A673 (cell line): ENCODE measurements around the gene LRRN2.

ENCODE experiments used
- EZH2 ChIP-seq: fragments of 200-600 bp; sonication (generic); IDR thresholded peaks from 2 replicates; pipeline ENCODE4 v1.6.1; 2017; ENCODE audit warnings: borderline replicate concordance, low read depth, mild to moderate bottlenecking, mixed read lengths, antibody characterized with exemption, low read length; ENCODE audit not compliant: poor library complexity, severe bottlenecking
- TF ChIP-seq, protein P1 (sequence below): fragments of 300-800, 200-600 bp; sonication (generic); conservative IDR thresholded peaks from 2 replicates; pipeline ENCODE4 v1.5.1; 2017; ENCODE audit warnings: low read depth, mild to moderate bottlenecking, antibody characterized with exemption, low read length, moderate library complexity, mixed read lengths

DNA sequence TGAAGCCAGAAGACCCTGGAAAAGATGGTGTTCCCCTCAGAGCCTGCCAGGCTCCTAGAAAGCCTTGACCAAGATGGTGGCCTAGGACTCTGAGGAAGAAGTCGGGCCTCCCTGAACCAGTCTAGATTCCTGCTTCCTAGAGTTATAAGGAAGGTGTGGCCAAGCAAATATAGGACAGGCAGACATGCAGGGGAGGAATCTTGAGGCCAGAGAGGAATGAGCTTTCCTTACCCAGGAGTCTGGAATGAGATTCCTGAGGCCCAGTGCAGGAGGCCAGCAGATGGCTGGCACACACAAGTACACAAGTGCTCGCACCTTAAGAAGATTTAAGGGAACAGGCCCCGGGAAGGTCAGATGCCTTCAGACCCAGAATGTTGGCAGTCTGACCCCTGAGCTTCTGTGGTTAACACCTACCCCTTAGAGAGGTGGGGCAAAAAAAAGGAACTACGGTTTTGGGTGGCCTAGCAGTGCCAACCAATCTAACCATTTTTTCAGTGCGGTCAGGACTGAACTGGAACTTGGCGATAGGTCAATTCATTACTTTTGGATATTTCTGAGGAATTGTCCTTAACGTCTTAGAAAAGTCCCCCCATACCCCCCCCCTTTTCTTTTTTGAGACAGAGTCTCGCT, 96.0 kb downstream of the LRRN2 start:
- TF ChIP-seq, protein P1, sequence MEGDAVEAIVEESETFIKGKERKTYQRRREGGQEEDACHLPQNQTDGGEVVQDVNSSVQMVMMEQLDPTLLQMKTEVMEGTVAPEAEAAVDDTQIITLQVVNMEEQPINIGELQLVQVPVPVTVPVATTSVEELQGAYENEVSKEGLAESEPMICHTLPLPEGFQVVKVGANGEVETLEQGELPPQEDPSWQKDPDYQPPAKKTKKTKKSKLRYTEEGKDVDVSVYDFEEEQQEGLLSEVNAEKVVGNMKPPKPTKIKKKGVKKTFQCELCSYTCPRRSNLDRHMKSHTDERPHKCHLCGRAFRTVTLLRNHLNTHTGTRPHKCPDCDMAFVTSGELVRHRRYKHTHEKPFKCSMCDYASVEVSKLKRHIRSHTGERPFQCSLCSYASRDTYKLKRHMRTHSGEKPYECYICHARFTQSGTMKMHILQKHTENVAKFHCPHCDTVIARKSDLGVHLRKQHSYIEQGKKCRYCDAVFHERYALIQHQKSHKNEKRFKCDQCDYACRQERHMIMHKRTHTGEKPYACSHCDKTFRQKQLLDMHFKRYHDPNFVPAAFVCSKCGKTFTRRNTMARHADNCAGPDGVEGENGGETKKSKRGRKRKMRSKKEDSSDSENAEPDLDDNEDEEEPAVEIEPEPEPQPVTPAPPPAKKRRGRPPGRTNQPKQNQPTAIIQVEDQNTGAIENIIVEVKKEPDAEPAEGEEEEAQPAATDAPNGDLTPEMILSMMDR: no peak
- no peak for TF ChIP-seq EZH2
